HG02610 (cell line): Measurements from ENCODE around the gene UBAP1.
"Not testable (repeated sequence)": the region's sequence is repeated elsewhere in the genome, so short reads cannot be mapped to it uniquely, and the experiment has no call there.

Source experiments
- ATAC-seq: cut with Tn5 transposase; IDR thresholded peaks from one replicate; pipeline ENCODE4 v1.9.1; 2021; ENCODE audit warnings: mild to moderate bottlenecking, moderate library complexity; ENCODE audit not compliant: unreplicated experiment

Gene UBAP1

GRCh38 chr9:34179213-34180136 is 632 bp downstream of the UBAP1 start:
- no peak for ATAC-seq

- ATAC-seq, result peak; percentile 73
Measured at GRCh38 chr9:34185778-34186551, 7.1 kb downstream of the UBAP1 start.

- ATAC-seq, result no peak
Measured at GRCh38 chr9:34187891-34188240, 9.0 kb downstream of the UBAP1 start.

GRCh38 chr9:34190996-34191892 is 12.4 kb downstream of the UBAP1 start:
- ATAC-seq, result no peak

GRCh38 chr9:34195143-34195542 is 16.3 kb downstream of the UBAP1 start:
- no peak for ATAC-seq

GRCh38 chr9:34197286-34197685 is 18.4 kb downstream of the UBAP1 start:
- ATAC-seq, result not testable (repeated sequence)

GRCh38 chr9:34197756-34198711 is 19.2 kb downstream of the UBAP1 start:
- no peak for ATAC-seq

GRCh38 chr9:34200092-34200491 is 21.2 kb downstream of the UBAP1 start:
- ATAC-seq, result no peak

- ATAC-seq, result no peak
Measured at GRCh38 chr9:34203275-34203991, 24.6 kb downstream of the UBAP1 start.

GRCh38 chr9:34203992-34204635 is 25.3 kb downstream of the UBAP1 start:
- ATAC-seq, result no peak

GRCh38 chr9:34205102-34205501 is 26.3 kb downstream of the UBAP1 start:
- ATAC-seq, result no peak

- no peak for ATAC-seq
Measured at GRCh38 chr9:34206561-34206960, 27.7 kb downstream of the UBAP1 start.

- no peak for ATAC-seq
Measured at GRCh38 chr9:34211395-34211794, 32.6 kb downstream of the UBAP1 start.

- ATAC-seq, result not testable (repeated sequence)
Measured at GRCh38 chr9:34214354-34215000, 35.6 kb downstream of the UBAP1 start.

GRCh38 chr9:34216325-34216724 is 37.5 kb downstream of the UBAP1 start:
- no peak for ATAC-seq

- ATAC-seq, result not testable (repeated sequence)
Measured at GRCh38 chr9:34217015-34217414, 38.2 kb downstream of the UBAP1 start.

- no peak for ATAC-seq
Measured at GRCh38 chr9:34218446-34218845, 39.6 kb downstream of the UBAP1 start.

- ATAC-seq, result no peak
Measured at GRCh38 chr9:34219421-34219820, 40.6 kb downstream of the UBAP1 start.
